H9 (cell line): Measurements from ENCODE around the gene NARS2. TPM values are rescaled to one million over a fixed set of nuclear protein-coding genes. Genes with fewer than 3 reads are reported as not detected.

ENCODE experiments used
- DNase-seq: peaks from one replicate; pipeline ENCODE4 v3.0.0-alpha.2; 2017
- H2AFZ ChIP-seq: one replicate; pipeline ENCODE4 v1.6.1; 2013; ENCODE audit warnings: mild to moderate bottlenecking, low read length, control low read depth, moderate library complexity
- H2AK5ac ChIP-seq: 2 replicates; pipeline ENCODE4 v1.6.1; 2013; ENCODE audit warnings: low read length, control low read depth, mixed read lengths; ENCODE audit not compliant: insufficient read length
- H2BK120ac ChIP-seq: one replicate; pipeline ENCODE4 v1.6.1; 2013; ENCODE audit warnings: low read depth, mild to moderate bottlenecking, low read length, control low read depth, inconsistent platforms; ENCODE audit not compliant: poor library complexity, severe bottlenecking
- H2BK12ac ChIP-seq: 2 replicates; pipeline ENCODE4 v1.6.1; 2013; ENCODE audit warnings: low read length, control low read depth, mixed read lengths, low read depth; ENCODE audit not compliant: insufficient read length
- H2BK15ac ChIP-seq: 2 replicates; pipeline ENCODE4 v1.6.1; 2013; ENCODE audit warnings: low read depth, low read length, control low read depth
- H2BK20ac ChIP-seq: one replicate; pipeline ENCODE4 v1.6.1; 2013; ENCODE audit warnings: low read depth, mild to moderate bottlenecking, low read length, control low read depth, inconsistent platforms; ENCODE audit not compliant: poor library complexity, severe bottlenecking
- H2BK5ac ChIP-seq: 2 replicates; pipeline ENCODE4 v1.6.1; 2013; ENCODE audit warnings: low read length, control low read depth, mixed read lengths; ENCODE audit not compliant: insufficient read length
- H3K14ac ChIP-seq: 2 replicates; pipeline ENCODE4 v1.6.1; 2013; ENCODE audit warnings: low read length, control low read depth; ENCODE audit not compliant: insufficient read depth
- H3K18ac ChIP-seq: 2 replicates; pipeline ENCODE4 v1.6.1; 2013; ENCODE audit warnings: low read depth, mild to moderate bottlenecking, mixed read lengths, low read length, control low read depth; ENCODE audit not compliant: insufficient read length
- H3K23ac ChIP-seq: 2 replicates; pipeline ENCODE4 v1.6.1; 2013; ENCODE audit warnings: low read length, control low read depth, mixed read lengths, low read depth; ENCODE audit not compliant: insufficient read length
- H3K23me2 ChIP-seq: 2 replicates; pipeline ENCODE4 v1.6.1; 2013; ENCODE audit warnings: low read depth, mild to moderate bottlenecking, mixed read lengths, low read length, control low read depth; ENCODE audit not compliant: insufficient read length, poor library complexity, severe bottlenecking
- H3K27ac ChIP-seq: 2 replicates; pipeline ENCODE4 v1.5.1; 2013; ENCODE audit warnings: low read length, control low read depth, mixed read lengths, low read depth; ENCODE audit not compliant: insufficient read length
- H3K27me3 ChIP-seq: 2 replicates; pipeline ENCODE4 v1.6.1; 2013; ENCODE audit warnings: low read length, control low read depth, inconsistent platforms; ENCODE audit not compliant: insufficient read depth
- H3K4ac ChIP-seq: 2 replicates; pipeline ENCODE4 v1.6.1; 2013; ENCODE audit warnings: low read depth, mild to moderate bottlenecking, control low read depth, inconsistent platforms, low read length, moderate library complexity
- H3K4me1 ChIP-seq: 2 replicates; pipeline ENCODE4 v1.6.1; 2013; ENCODE audit warnings: low read length, control low read depth, inconsistent platforms; ENCODE audit not compliant: insufficient read depth
- H3K4me2 ChIP-seq: 2 replicates; pipeline ENCODE4 v1.6.1; 2013; ENCODE audit warnings: low read length, control low read depth, mixed read lengths; ENCODE audit not compliant: insufficient read length, insufficient read depth
- H3K56ac ChIP-seq: 2 replicates; pipeline ENCODE4 v1.6.1; 2013; ENCODE audit warnings: low read depth, mild to moderate bottlenecking, mixed read lengths, low read length, control low read depth; ENCODE audit not compliant: insufficient read length
- H3K79me1 ChIP-seq: 2 replicates; pipeline ENCODE4 v1.6.1; 2013; ENCODE audit warnings: low read depth, mild to moderate bottlenecking, moderate library complexity, low read length, control low read depth, inconsistent platforms; ENCODE audit not compliant: insufficient read depth, poor library complexity, severe bottlenecking
- H3K79me2 ChIP-seq: 2 replicates; pipeline ENCODE4 v1.6.1; 2013; ENCODE audit warnings: low read length, control low read depth, inconsistent platforms; ENCODE audit not compliant: insufficient read depth
- H3K9ac ChIP-seq: 2 replicates; pipeline ENCODE4 v1.6.1; 2013; ENCODE audit warnings: low read length, control low read depth, mixed read lengths; ENCODE audit not compliant: insufficient read length; ENCODE audit errors: extremely low read depth
- H3K9me3 ChIP-seq: one replicate; pipeline ENCODE4 v1.6.1; 2013; ENCODE audit warnings: low read depth, low read length, inconsistent platforms; ENCODE audit not compliant: control insufficient read depth
- H3T11ph ChIP-seq: one replicate; pipeline ENCODE4 v1.6.1; 2013; ENCODE audit warnings: mild to moderate bottlenecking, low read length, control low read depth, inconsistent platforms
- H4K20me1 ChIP-seq: one replicate; pipeline ENCODE4 v1.6.1; 2013; ENCODE audit not compliant: control insufficient read depth, insufficient read length, insufficient read depth
- H4K5ac ChIP-seq: 2 replicates; pipeline ENCODE4 v1.6.1; 2013; ENCODE audit warnings: low read depth, mild to moderate bottlenecking, mixed read lengths, low read length, control low read depth; ENCODE audit not compliant: insufficient read length
- H4K8ac ChIP-seq: replicated peaks from 2 replicates; pipeline ENCODE4 v1.6.1; 2013; ENCODE audit warnings: low read length, control low read depth, mixed read lengths, low read depth; ENCODE audit not compliant: insufficient read length
- H4K91ac ChIP-seq: 2 replicates; pipeline ENCODE4 v1.6.1; 2013; ENCODE audit warnings: low read depth, mild to moderate bottlenecking, moderate library complexity, mixed read lengths, low read length, control low read depth; ENCODE audit not compliant: insufficient read length
- H3K27ac Mint-ChIP-seq, 3 experiments: 2 replicates in 2 of 3; 3 replicates in 1 of 3; pipeline ENCODE4 v1.8.0; 2020 to 2021; ENCODE audit warnings: mixed read lengths in 3 of 3, mild to moderate bottlenecking in 1 of 3, moderate library complexity in 1 of 3
- H3K27me3 Mint-ChIP-seq: 2 replicates; pipeline ENCODE4 v1.8.0; 2021; ENCODE audit warnings: low read depth, mild to moderate bottlenecking, moderate library complexity, mixed read lengths
- H3K36me3 Mint-ChIP-seq, 3 experiments: 2 replicates in 2 of 3; 3 replicates in 1 of 3; pipeline ENCODE4 v1.8.0; 2020 to 2021; ENCODE audit warnings: low read depth in 3 of 3, mixed read lengths in 3 of 3; ENCODE audit not compliant: insufficient read depth in 1 of 3
- H3K4me1 Mint-ChIP-seq, 2 experiments: 2 replicates each; pipeline ENCODE4 v1.8.0; 2020; ENCODE audit warnings: mixed read lengths in 2 of 2
- H3K4me3 Mint-ChIP-seq, 2 experiments: 2 replicates in 1 of 2; 3 replicates in 1 of 2; pipeline ENCODE4 v1.8.0; 2020 to 2021; ENCODE audit warnings: mild to moderate bottlenecking in 2 of 2, mixed read lengths in 2 of 2, moderate library complexity in 1 of 2
- H3K9me3 Mint-ChIP-seq, 2 experiments: 2 replicates in 1 of 2; 3 replicates in 1 of 2; pipeline ENCODE4 v1.8.0; 2020; ENCODE audit warnings: mild to moderate bottlenecking in 2 of 2, mixed read lengths in 2 of 2, moderate library complexity in 1 of 2
- CTCF ChIP-seq: fragments of 200-600 bp; sonication (generic); conservative IDR thresholded peaks from 3 replicates; pipeline ENCODE4 v1.8.0; 2021; ENCODE audit warnings: antibody characterized with exemption, mild to moderate bottlenecking
- WGBS: extraction: QIAGEN DNeasy Blood & Tissue Kit; methylation state at CpG from one replicate; pipeline ENCODE4 v1.1.7; 2013; ENCODE audit warnings: missing lambda C conversion rate, low lambda C conversion rate, mixed read lengths; ENCODE audit not compliant: insufficient read length; ENCODE audit errors: extremely low coverage; 5-methylcytosine and 5-hydroxymethylcytosine counted together
- total RNA-seq: library from RNA; stranded (reverse); gene quantifications from 2 replicates; pipeline ENCODE4 v1.2.1, GENCODE V29; 2021

NARS2 gene
- total RNA-seq, 1 experiment from 2014 or later: 29.7 TPM

- H3K27me3 Mint-ChIP-seq: no peaks in the 10 kb centered on the region
- no peak overlapping the region for H3K14ac ChIP-seq
- H2AFZ ChIP-seq: no peak overlapping the region
- no peak overlapping the region for H2BK5ac ChIP-seq
- no peak overlapping the region for H3K56ac ChIP-seq
- H3K79me1 ChIP-seq: no peaks in the 10 kb centered on the region
- DNase-seq: no peak
- H3K9me3 ChIP-seq: no peaks in the 10 kb centered on the region
- no peaks in the 10 kb centered on the region for H3K36me3 Mint-ChIP-seq
- no peak overlapping the region for H2AK5ac ChIP-seq
- no peak overlapping the region for H2BK20ac ChIP-seq
- no peaks in the 10 kb centered on the region for H3K79me2 ChIP-seq
- H4K91ac ChIP-seq: no peak overlapping the region
- H3K9me3 Mint-ChIP-seq: no peaks in the 10 kb centered on the region
- no peaks in the 10 kb centered on the region for H3K27me3 ChIP-seq
- no peak overlapping the region for H3K4me2 ChIP-seq
- H3K4me1 ChIP-seq: no peaks in the 10 kb centered on the region
- no peak overlapping the region for H3K4ac ChIP-seq
- no CpG with 5 or more reads among the region's 4 CpGs for WGBS
- peak; percentile 69 for TF ChIP-seq CTCF
- H4K20me1 ChIP-seq: no peaks in the 10 kb centered on the region
- H2BK120ac ChIP-seq: no peak overlapping the region
- H3K4me1 Mint-ChIP-seq: peaks cover 4 to 6% of the 10 kb centered on the region in 2 experiments
- no peak overlapping the region for H3K4me3 Mint-ChIP-seq
- H3T11ph ChIP-seq: no peak overlapping the region
- no peaks in the 10 kb centered on the region for H3K23me2 ChIP-seq
- H4K8ac ChIP-seq: no peak overlapping the region
- no peak overlapping the region for H3K23ac ChIP-seq
- no peak overlapping the region for H3K18ac ChIP-seq
- no peak overlapping the region for H2BK15ac ChIP-seq
- H3K9ac ChIP-seq: no peak overlapping the region
- no peak overlapping the region for H2BK12ac ChIP-seq
- no peak overlapping the region for H3K27ac ChIP-seq
- no peak overlapping the region for H3K27ac Mint-ChIP-seq
- H4K5ac ChIP-seq: no peak overlapping the region
Measured at GRCh38 chr11:78432058-78432515, 142.6 kb downstream of the NARS2 start.
